Gastrocnemius medialis (tissue), 4 donors: ENCODE measurements around the gene SPATA7. TPM values are rescaled to one million over a fixed set of nuclear protein-coding genes. Genes with fewer than 3 reads are reported as not detected.

Experiments used
- ATAC-seq, 2 donors: fragments of 150-250 bp; one replicate each; pipeline ENCODE4 v1.9.1; 2016
- DNase-seq, 2 donors: peaks; one replicate each; pipeline ENCODE4 v3.0.0-alpha.2; 2019
- H3K27ac ChIP-seq, 4 donors: fragments of 200-600 bp; sonication (generic); 1 replicate in 1 of 4; 2 replicates in 3 of 4; pipeline ENCODE4 v1.5.1; 2016 to 2018; ENCODE audit warnings: mild to moderate bottlenecking in 2 of 4, moderate library complexity in 1 of 4
- H3K27me3 ChIP-seq, 3 donors: fragments of 200-600 bp; sonication (generic) in 2 of 3; 1 replicate in 1 of 3; 2 replicates in 2 of 3; pipeline versions ENCODE4 v1.5.1 to v1.6.0; 2016 to 2019; ENCODE audit warnings: mild to moderate bottlenecking in 1 of 3, moderate library complexity in 1 of 3
- H3K36me3 ChIP-seq, 2 donors: fragments of 200-600 bp; sonication (generic) in 1 of 2; one replicate each; pipeline ENCODE4 v1.5.1; 2017 to 2018
- H3K4me1 ChIP-seq, 2 donors: fragments of 200-600 bp; sonication (generic) in 1 of 2; one replicate each; pipeline ENCODE4 v1.5.1; 2016 to 2017; ENCODE audit warnings: mild to moderate bottlenecking in 2 of 2
- H3K4me3 ChIP-seq, 4 donors: fragments of 200-600 bp; sonication (generic) in 3 of 4; 1 replicate in 1 of 4; 2 replicates in 3 of 4; pipeline ENCODE4 v1.5.1; 2016 to 2019; ENCODE audit warnings: mild to moderate bottlenecking in 2 of 4
- H3K9me3 ChIP-seq, 3 donors: fragments of 200-600 bp; sonication (generic) in 2 of 3; 1 replicate in 1 of 3; 2 replicates in 2 of 3; pipeline ENCODE4 v1.5.1; 2016 to 2019
- CTCF ChIP-seq, 5 experiments: fragments of 450-650 bp in 3 of 5; fragments of 200-600 bp in 2 of 5; sonication (generic) in 2 of 5; IDR thresholded peaks in 4 of 5; conservative IDR thresholded peaks in 1 of 5; 1 replicate in 4 of 5; 2 replicates in 1 of 5; pipeline ENCODE4 v1.5.1; 2016 to 2019; ENCODE audit warnings: antibody characterized with exemption in 5 of 5, mild to moderate bottlenecking in 3 of 5, moderate library complexity in 3 of 5
- POLR2A ChIP-seq, 2 donors: fragments of 450-650 bp; IDR thresholded peaks; one replicate each; pipeline ENCODE4 v1.6.1; 2017; ENCODE audit warnings: antibody characterized with exemption in 2 of 2, mild to moderate bottlenecking in 2 of 2, moderate library complexity in 2 of 2
- in situ Hi-C, 4 donors: fragments of 200-750 bp; cut with MboI; loops; one replicate each; pipeline versions ENCODE4 v1.15.0 to v1.8.0; 2017; ENCODE audit warnings: low sequenced_read_pairs in 4 of 4
- intact Hi-C: fragments of 100-400 bp; cut with DNase I; formaldehyde crosslinking; loops from one replicate; pipeline ENCODE4 v1.15.1; 2023; ENCODE audit warnings: low total_unique reads
- total RNA-seq, 4 donors: library from RNA; depleted of rRNA; stranded (reverse); fragments of >200 nt; gene quantifications; one replicate each; pipeline versions ENCODE4 v1.1.0 to v1.2.3, GENCODE V29; 2016

The SPATA7 gene
- total RNA-seq, 4 donors from 2014 or later, result 7.2 to 11.2 (median 10.1) TPM

GRCh38 chr14:88468406-88468805 lies 82.9 kb downstream of the SPATA7 start:
- Histone ChIP-seq H3K4me3 (no peak overlapping the region), H3K27ac (no peak overlapping the region), H3K36me3 (peaks cover 0 to 65% of the 10 kb centered on the region in 2 donors), H3K9me3 (no peaks in the 10 kb centered on the region), H3K4me1 (peaks cover 0 to 6% of the 10 kb centered on the region in 2 donors), H3K27me3 (no peaks in the 10 kb centered on the region)
- in situ Hi-C loops (no loop called here), intact Hi-C loops (no loop called here)
- ATAC-seq (no peak), DNase-seq (no peak)
- TF ChIP-seq POLR2A (IDR thresholded peaks at IDR 0.05), result no peak
- TF ChIP-seq CTCF (IDR thresholded peaks at IDR 0.05 in 4 of 5, conservative IDR thresholded peaks at IDR 0.05 in 1 of 5), result no peak

- H3K4me3 ChIP-seq, result no peak overlapping the region
- H3K27ac ChIP-seq, result peak overlapping the region in 1 of 4 donors; percentile 39
- no peak for TF ChIP-seq CTCF (IDR thresholded peaks at IDR 0.05 in 4 of 5, conservative IDR thresholded peaks at IDR 0.05 in 1 of 5)
- TF ChIP-seq POLR2A (IDR thresholded peaks at IDR 0.05), result no peak
- intact Hi-C loops (no loop called here), in situ Hi-C loops (no loop called here)
- H3K27me3 ChIP-seq, result no peaks in the 10 kb centered on the region
- DNase-seq (no peak), ATAC-seq (peak in 1 of 2 donors; percentile 56)
- H3K4me1 ChIP-seq, result peaks cover 0 to 6% of the 10 kb centered on the region in 2 donors
- no peaks in the 10 kb centered on the region for H3K9me3 ChIP-seq
- H3K36me3 ChIP-seq, result peaks cover 0 to 81% of the 10 kb centered on the region in 2 donors
These were observed 85.3 kb downstream of the SPATA7 start for GRCh38 chr14:88470542-88471440.

- in situ Hi-C loops (no loop called here), intact Hi-C loops (no loop called here)
- Histone ChIP-seq H3K9me3 (no peaks in the 10 kb centered on the region), H3K4me1 (peaks cover 0 to 6% of the 10 kb centered on the region in 2 donors), H3K27ac (no peak overlapping the region), H3K36me3 (peaks cover 0 to 84% of the 10 kb centered on the region in 2 donors), H3K27me3 (no peaks in the 10 kb centered on the region), H3K4me3 (no peak overlapping the region)
- DNase-seq (no peak), ATAC-seq (no peak)
- TF ChIP-seq POLR2A (IDR thresholded peaks at IDR 0.05), result no peak
- TF ChIP-seq CTCF (IDR thresholded peaks at IDR 0.05 in 4 of 5, conservative IDR thresholded peaks at IDR 0.05 in 1 of 5), result no peak
These were observed 88.3 kb downstream of the SPATA7 start for GRCh38 chr14:88473791-88474190.

GRCh38 chr14:88476214-88476774 lies 90.8 kb downstream of the SPATA7 start:
- H3K36me3 ChIP-seq, result peaks cover 0 to 74% of the 10 kb centered on the region in 2 donors
- ATAC-seq (no peak), DNase-seq (no peak)
- H3K9me3 ChIP-seq, result no peaks in the 10 kb centered on the region
- H3K27ac ChIP-seq, result no peak overlapping the region
- no peaks in the 10 kb centered on the region for H3K27me3 ChIP-seq
- TF ChIP-seq POLR2A (IDR thresholded peaks at IDR 0.05) (no peak), CTCF (IDR thresholded peaks at IDR 0.05 in 4 of 5, conservative IDR thresholded peaks at IDR 0.05 in 1 of 5) (no peak)
- intact Hi-C loops, result no loop called here
- H3K4me1 ChIP-seq, result peaks cover 0 to under 1% of the 10 kb centered on the region in 2 donors
- H3K4me3 ChIP-seq, result no peak overlapping the region
- in situ Hi-C loops, result no loop called here
